Diencephalon (tissue), 1 donor: ENCODE data around the gene MICAL1. TPM values are rescaled to one million over a fixed set of nuclear protein-coding genes. Genes with fewer than 3 reads are reported as not detected.

Experiments used
- total RNA-seq: library from RNA; depleted of rRNA; stranded (reverse); fragments of >200 nt; gene quantifications from one replicate; pipeline ENCODE4 v1.2.3, GENCODE V29; 2014

Gene MICAL1, protein sequence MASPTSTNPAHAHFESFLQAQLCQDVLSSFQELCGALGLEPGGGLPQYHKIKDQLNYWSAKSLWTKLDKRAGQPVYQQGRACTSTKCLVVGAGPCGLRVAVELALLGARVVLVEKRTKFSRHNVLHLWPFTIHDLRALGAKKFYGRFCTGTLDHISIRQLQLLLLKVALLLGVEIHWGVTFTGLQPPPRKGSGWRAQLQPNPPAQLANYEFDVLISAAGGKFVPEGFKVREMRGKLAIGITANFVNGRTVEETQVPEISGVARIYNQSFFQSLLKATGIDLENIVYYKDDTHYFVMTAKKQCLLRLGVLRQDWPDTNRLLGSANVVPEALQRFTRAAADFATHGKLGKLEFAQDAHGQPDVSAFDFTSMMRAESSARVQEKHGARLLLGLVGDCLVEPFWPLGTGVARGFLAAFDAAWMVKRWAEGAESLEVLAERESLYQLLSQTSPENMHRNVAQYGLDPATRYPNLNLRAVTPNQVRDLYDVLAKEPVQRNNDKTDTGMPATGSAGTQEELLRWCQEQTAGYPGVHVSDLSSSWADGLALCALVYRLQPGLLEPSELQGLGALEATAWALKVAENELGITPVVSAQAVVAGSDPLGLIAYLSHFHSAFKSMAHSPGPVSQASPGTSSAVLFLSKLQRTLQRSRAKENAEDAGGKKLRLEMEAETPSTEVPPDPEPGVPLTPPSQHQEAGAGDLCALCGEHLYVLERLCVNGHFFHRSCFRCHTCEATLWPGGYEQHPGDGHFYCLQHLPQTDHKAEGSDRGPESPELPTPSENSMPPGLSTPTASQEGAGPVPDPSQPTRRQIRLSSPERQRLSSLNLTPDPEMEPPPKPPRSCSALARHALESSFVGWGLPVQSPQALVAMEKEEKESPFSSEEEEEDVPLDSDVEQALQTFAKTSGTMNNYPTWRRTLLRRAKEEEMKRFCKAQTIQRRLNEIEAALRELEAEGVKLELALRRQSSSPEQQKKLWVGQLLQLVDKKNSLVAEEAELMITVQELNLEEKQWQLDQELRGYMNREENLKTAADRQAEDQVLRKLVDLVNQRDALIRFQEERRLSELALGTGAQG
- total RNA-seq, result 18.9 TPM

DNA sequence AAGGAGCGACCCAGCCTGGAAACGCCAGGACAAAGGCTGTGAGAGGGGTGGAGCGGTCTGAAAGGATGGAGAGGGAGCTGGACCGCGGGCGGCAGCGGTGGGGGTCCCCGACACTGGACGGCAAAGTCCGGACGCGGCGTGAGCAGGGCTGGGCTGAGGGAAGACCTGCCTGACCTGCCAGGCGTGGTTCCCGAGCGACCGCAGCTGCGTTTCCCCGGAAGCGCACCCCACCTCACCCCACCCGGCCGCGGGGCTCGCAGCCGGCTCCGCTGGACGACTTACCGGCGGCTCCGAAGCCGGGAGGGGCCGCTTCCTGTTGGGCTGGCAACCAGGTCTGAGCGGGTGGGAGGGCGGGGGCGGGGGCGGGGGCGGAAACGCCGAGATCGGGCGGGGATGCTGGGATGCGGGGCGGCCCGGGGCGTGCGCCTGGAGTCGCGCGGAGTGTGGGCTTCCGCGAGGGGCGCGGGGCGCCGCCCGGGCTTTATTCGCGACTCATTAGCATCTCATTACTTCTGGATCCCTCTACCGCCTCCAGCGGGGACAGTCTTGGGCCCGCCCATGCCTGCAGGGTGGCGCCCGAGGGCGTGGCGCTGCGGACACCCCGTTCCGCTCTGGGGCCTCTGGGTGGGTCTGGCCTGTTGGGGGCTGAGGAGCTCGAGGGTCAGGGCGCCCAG lies at the start of gene MICAL1:
MICAL1 (minus strand) TSS at position 336 of the 674 bp plus-strand sequence. CDS start 1,576 bp downstream, outside the sequence.

DNA sequence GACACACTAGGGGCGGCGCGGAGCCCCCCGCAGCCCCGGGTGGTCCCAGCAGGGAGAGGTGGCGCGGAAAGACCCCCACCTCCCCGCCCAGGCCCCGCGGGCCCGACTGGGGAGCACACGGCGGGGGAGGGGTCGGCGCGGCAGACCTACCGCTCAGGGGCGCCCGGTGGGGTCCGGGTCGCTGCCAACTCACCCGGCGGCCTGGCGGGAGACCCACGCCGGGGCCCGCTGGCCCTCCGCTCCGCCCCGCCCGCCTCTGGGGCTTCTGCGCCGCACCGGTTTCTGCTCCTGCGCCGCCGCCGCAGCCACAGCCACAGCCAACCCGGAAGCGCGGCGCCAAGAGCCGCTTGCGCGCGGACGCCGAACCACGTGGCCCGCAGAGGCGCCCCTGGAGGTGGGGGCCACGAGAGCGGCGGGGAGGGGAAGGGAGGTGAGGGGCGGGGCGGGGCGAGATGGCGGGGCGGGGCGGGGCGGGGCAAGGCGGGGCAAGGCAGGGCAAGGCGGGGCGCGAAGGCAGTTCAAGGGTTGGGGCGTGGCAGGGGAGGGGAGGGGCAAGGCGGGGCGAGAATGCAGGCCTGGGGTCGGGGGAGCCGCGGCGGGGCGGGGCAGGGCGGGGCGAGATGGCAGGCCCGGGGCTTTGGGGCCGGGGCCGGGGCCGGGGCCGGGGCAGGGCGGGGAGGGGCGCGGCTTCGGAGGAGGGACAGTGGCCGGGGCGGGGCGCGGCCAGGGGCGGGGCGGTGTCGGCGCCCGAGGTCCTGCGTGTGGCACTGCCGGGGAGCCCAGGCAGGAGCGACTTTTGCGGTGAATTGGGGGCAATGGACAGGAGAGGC lies 27.5 kb upstream of the MICAL1 start, which contains the start of gene ZBTB24:
ZBTB24 (minus strand) TSS at position 315 of the 830 bp plus-strand sequence. CDS start 1,193 bp downstream, outside the sequence.

GRCh38 chr6:109440331-109441068 lies 15.1 kb downstream of the MICAL1 start, which contains the start of the genes PPIL6 and SMPD2:
TSS of gene PPIL6 (minus strand) at chr6:109440628. CDS start at chr6:109440590, 38 bp downstream.
TSS of gene SMPD2 (plus strand) at chr6:109440724. CDS start at chr6:109441122, 398 bp downstream.

Other genes with a start within 250 kb of the MICAL1 start
- 66.9 TPM for gene CD164, start 73.3 kb downstream of the MICAL1 start, total RNA-seq
- gene PPIL6, start 15.1 kb downstream of the MICAL1 start, total RNA-seq, result 32.5 TPM
- 5.8 TPM for gene SMPD2, start 15.0 kb downstream of the MICAL1 start, total RNA-seq
- gene ZBTB24, start 27.4 kb upstream of the MICAL1 start, total RNA-seq, result 14.5 TPM
- 54.7 TPM for gene AK9, start 235.4 kb upstream of the MICAL1 start, total RNA-seq
- gene FIG4, start 235.5 kb upstream of the MICAL1 start, total RNA-seq, result 76.4 TPM